Measurements from ENCODE around the gene HBS1L. TPM values are rescaled to one million over a fixed set of nuclear protein-coding genes. Genes with fewer than 3 reads are reported as not detected.
A peak's percentile ranks its signal among the peaks of the same experiment; 100 is the strongest.

HBS1L gene
- total RNA-seq, 1 donor from 2014 or later: 114 TPM

DNA sequence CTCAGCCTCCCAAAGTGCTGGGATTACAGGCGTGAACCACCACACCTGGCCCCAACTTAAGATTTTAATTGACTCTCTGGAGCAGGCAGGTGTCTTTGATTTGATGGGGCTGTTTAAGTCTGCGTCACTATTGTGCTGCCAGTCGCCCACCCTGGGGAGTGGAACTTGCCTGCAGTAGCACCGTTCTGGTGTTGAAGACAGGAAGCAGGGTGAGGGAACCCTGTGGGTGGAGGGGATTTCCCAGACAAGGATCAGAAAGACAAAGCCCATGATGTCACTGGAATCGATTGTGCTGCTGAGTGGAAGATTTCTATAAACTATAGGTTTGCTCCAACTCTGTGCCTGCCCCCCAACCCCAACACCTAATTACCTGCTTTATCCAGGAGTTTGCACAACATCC lies 115.7 kb downstream of the HBS1L start:
- TF ChIP-seq CTCF (IDR thresholded peaks at IDR 0.05; ENCODE audit: insufficient read depth, low read length, severe bottlenecking): no peak
- FAIRE-seq: no peak
- H3K4me3 ChIP-seq (ENCODE audit: low read depth, low read length): no peak overlapping the region
- no peaks in the 10 kb centered on the region for H3K27me3 ChIP-seq (ENCODE audit: control insufficient read depth, insufficient read depth, low read length)
- DNase-seq (ENCODE audit: low read depth): peak; percentile 7
- no peaks in the 10 kb centered on the region for H3K36me3 ChIP-seq (ENCODE audit: control insufficient read depth, insufficient read depth, low read length)

DNA sequence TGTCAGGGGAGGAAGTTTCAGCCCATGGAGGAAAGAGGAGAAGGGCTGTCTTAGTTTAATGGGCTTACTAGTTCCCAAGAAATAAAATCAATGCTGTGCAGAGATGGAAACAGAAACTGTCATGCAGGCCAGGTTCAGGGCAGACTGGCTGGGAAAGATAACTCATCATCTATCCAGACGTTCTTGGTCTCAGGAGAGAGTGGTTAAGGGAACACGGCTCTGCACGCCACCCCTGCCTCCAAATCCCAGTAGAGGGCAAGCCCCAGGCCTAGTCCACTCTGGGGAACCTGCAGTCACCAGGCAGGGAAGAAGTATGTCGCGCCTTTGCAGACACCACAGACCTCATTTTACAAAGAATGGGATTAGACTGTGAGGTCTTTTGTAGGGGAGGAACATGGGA lies 117.2 kb downstream of the HBS1L start:
- DNase-seq (ENCODE audit: low read depth): no peak
- FAIRE-seq: no peak
- no peak for TF ChIP-seq CTCF (IDR thresholded peaks at IDR 0.05; ENCODE audit: insufficient read depth, low read length, severe bottlenecking)
- H3K36me3 ChIP-seq (ENCODE audit: control insufficient read depth, insufficient read depth, low read length): no peaks in the 10 kb centered on the region
- H3K4me3 ChIP-seq (ENCODE audit: low read depth, low read length): no peak overlapping the region
- no peaks in the 10 kb centered on the region for H3K27me3 ChIP-seq (ENCODE audit: control insufficient read depth, insufficient read depth, low read length)

- Histone ChIP-seq H3K4me3 (ENCODE audit: low read depth, low read length) (no peak overlapping the region), H3K36me3 (ENCODE audit: control insufficient read depth, insufficient read depth, low read length) (no peaks in the 10 kb centered on the region), H3K27me3 (ENCODE audit: control insufficient read depth, insufficient read depth, low read length) (no peaks in the 10 kb centered on the region)
- DNase-seq (ENCODE audit: low read depth): peak; percentile 34
- FAIRE-seq: no peak
- no peak for TF ChIP-seq CTCF (IDR thresholded peaks at IDR 0.05; ENCODE audit: insufficient read depth, low read length, severe bottlenecking)
Measured at GRCh38 chr6:134936931-134937330, 117.7 kb downstream of the HBS1L start.

DNA sequence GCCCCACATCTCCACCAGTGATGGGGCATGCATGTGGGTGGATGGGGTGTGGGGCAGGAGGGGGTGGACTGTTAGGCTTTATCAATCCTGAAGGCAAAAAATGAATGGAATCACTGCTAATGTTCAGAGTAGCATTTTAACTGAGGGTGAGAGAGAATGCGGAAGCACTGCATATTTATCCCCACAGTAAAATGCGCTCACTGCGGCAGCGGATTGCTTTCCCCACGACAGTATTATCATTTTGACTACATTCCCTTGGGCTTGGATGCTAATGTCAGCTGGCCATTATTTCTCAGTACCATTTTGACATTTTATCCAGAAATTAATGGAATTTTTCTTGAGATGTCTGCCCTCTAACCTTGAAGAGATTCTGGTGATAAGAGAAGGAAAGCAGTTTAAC lies 118.1 kb downstream of the HBS1L start:
- peak; percentile 7 for FAIRE-seq
- TF ChIP-seq CTCF (IDR thresholded peaks at IDR 0.05; ENCODE audit: insufficient read depth, low read length, severe bottlenecking): no peak
- Histone ChIP-seq H3K27me3 (ENCODE audit: control insufficient read depth, insufficient read depth, low read length) (no peaks in the 10 kb centered on the region), H3K36me3 (ENCODE audit: control insufficient read depth, insufficient read depth, low read length) (no peaks in the 10 kb centered on the region), H3K4me3 (ENCODE audit: low read depth, low read length) (no peak overlapping the region)
- DNase-seq (ENCODE audit: low read depth): no peak

DNA sequence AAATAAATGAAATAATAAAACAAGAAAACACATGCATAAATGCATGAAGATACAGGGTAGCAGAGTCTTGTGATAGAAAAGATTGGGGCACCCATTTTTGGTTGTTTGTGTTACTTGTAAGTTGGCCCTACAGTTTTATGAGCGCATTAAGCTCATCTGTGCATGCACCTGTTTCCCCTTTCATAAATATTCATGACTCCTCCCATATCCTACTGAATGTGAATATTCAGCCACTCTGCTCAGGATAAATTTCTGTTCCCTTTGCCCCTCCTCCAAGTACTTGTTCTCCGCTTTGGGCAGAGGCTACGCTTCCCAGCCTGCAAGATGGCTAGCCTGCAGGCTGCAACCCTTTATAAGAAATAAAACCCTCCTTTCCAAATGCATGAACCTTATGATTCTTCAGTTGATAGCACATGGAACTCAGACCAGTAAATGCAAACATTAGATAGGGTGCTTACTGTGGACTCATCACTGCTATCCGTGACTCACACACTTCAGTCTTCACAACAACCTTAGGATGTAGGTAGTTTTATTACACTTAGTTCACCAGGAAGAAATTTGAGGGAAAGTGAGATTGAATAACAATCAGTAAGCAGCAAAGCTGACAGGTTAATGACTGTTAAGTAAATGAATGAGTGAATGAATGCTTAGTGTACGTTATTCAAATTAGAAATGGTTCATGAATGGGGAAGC lies 119.7 kb downstream of the HBS1L start:
- TF ChIP-seq CTCF (IDR thresholded peaks at IDR 0.05; ENCODE audit: insufficient read depth, low read length, severe bottlenecking): no peak
- H3K36me3 ChIP-seq (ENCODE audit: control insufficient read depth, insufficient read depth, low read length): no peaks in the 10 kb centered on the region
- DNase-seq (ENCODE audit: low read depth) (peak; percentile 74), FAIRE-seq (no peak)
- H3K27me3 ChIP-seq (ENCODE audit: control insufficient read depth, insufficient read depth, low read length): no peaks in the 10 kb centered on the region
- no peak overlapping the region for H3K4me3 ChIP-seq (ENCODE audit: low read depth, low read length)

All from bronchial epithelial cell (primary cell).